ENCODE data around the gene ATXN10. TPM values are rescaled to one million over a fixed set of nuclear protein-coding genes. Genes with fewer than 3 reads are reported as not detected.

ATXN10 gene
- total and polyA plus RNA-seq, 10 of the 15 experiments (the other 5 are each of a cell fraction or from before 2014, with no cell fraction given): 29.2 to 249 (median 146) TPM

DNA sequence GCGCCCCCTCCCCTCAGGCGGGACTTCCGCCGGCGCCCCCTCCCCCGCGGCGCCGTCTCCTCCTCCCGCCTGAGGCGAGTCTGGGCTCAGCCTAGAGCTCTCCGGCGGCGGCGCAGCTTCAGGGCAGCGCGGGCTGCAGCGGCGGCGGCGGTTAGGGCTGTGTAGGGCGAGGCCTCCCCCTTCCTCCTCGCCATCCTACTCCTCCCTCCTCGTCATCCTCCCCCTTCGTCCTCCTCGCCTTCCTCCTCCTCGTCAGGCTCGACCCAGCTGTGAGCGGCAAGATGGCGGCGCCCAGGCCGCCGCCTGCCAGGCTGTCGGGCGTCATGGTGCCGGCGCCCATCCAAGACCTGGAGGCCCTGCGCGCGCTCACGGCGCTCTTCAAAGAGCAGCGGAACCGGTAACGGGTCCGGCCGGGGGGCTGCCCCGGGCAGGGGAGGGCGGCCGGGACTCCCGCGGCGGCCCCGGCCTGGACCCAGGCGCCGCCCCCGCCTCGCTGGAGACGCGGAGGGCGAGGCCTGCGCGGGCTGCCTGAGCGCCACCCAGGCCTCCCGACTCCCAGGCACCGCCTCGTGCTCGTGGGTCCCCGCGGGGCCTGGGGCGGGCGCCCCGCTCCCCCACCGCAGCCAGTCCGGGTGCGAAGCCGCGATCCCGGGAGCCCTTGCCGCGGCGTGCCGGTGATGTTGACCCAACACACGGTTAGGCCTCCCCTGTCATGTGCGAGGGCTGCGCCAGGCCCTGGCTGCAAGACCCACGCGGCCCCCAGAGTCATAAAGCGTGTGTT is at the start of gene ATXN10 (continued):
- TF ChIP-seq SP1 (IDR thresholded peaks at IDR 0.05; ENCODE audit: low read depth, low read length) (no peak), MYC (IDR thresholded peaks at IDR 0.05; ENCODE audit: insufficient read depth, insufficient read length, insufficient replicate concordance, low read length, severe bottlenecking) (peak; percentile 84), E2F8 (IDR thresholded peaks at IDR 0.05; ENCODE audit: low read depth, partially characterized antibody) (no peak), BACH1 (IDR thresholded peaks at IDR 0.05; ENCODE audit: borderline replicate concordance) (0 out of 2 replicates have a peak, but pooled peaks have one; percentile 60), MXI1 (IDR thresholded peaks at IDR 0.05; ENCODE audit: low read depth, low read length) (peak; percentile 85; the same call in 1 of the 2 replicates), LARP7 (IDR thresholded peaks at IDR 0.05) (peak; percentile 92), IKZF1 (conservative IDR thresholded peaks at IDR 0.05) (peak; percentile 85), GABPA (IDR thresholded peaks at IDR 0.05; ENCODE audit: low read depth) (peak; percentile 87), ZNF207 (IDR thresholded peaks at IDR 0.05; ENCODE audit: borderline replicate concordance) (peak; percentile 83), GATAD2B (conservative IDR thresholded peaks at IDR 0.05; ENCODE audit: low read depth) (peak; percentile 93), STAT3 (IDR thresholded peaks at IDR 0.05; ENCODE audit: low read depth, low read length) (no peak), ZSCAN29 (IDR thresholded peaks at IDR 0.05) (peak; percentile 9; the same call in 1 of the 2 replicates), MTA3 (IDR thresholded peaks at IDR 0.05; ENCODE audit: borderline replicate concordance, low read length) (no peak), NR2F1 (conservative IDR thresholded peaks at IDR 0.05) (peak; percentile 60), SMC3 (IDR thresholded peaks at IDR 0.05; ENCODE audit: borderline replicate concordance, low read length) (no peak), ASH2L (IDR thresholded peaks at IDR 0.05; ENCODE audit: borderline replicate concordance, low read depth) (peak; percentile 54; the same call in 1 of the 2 replicates), TCF12 (IDR thresholded peaks at IDR 0.05; ENCODE audit: low read depth, low read length) (0 out of 2 replicates have a peak, but pooled peaks have one; percentile 15), KLF5 (IDR thresholded peaks at IDR 0.05; ENCODE audit: partially characterized antibody) (peak; percentile 19), SMARCA5 (IDR thresholded peaks at IDR 0.05) (0 out of 2 replicates have a peak, but pooled peaks have one; percentile 79), EGR1 (IDR thresholded peaks at IDR 0.05; ENCODE audit: borderline replicate concordance in 1 of 2, low read depth in 2 of 2, low read length in 2 of 2) (peak in 1 of 2 experiments; percentile 81; a peak in 2 of 3 replicates), RB1 (IDR thresholded peaks at IDR 0.05; ENCODE audit: borderline replicate concordance) (peak; percentile 68; the same call in 1 of the 2 replicates), RCOR1 (conservative IDR thresholded peaks at IDR 0.05; ENCODE audit: low read depth, low read length) (no peak), YY1 (IDR thresholded peaks at IDR 0.05; ENCODE audit: low read depth, low read length) (peak; percentile 97), DPF2 (IDR thresholded peaks at IDR 0.05) (peak; percentile 72), POLR2A (IDR thresholded peaks at IDR 0.05; ENCODE audit: low read depth, low read length) (peak; percentile 77), EED (IDR thresholded peaks at IDR 0.05; ENCODE audit: low read depth) (no peak)
- TF ChIP-seq, protein P1, sequence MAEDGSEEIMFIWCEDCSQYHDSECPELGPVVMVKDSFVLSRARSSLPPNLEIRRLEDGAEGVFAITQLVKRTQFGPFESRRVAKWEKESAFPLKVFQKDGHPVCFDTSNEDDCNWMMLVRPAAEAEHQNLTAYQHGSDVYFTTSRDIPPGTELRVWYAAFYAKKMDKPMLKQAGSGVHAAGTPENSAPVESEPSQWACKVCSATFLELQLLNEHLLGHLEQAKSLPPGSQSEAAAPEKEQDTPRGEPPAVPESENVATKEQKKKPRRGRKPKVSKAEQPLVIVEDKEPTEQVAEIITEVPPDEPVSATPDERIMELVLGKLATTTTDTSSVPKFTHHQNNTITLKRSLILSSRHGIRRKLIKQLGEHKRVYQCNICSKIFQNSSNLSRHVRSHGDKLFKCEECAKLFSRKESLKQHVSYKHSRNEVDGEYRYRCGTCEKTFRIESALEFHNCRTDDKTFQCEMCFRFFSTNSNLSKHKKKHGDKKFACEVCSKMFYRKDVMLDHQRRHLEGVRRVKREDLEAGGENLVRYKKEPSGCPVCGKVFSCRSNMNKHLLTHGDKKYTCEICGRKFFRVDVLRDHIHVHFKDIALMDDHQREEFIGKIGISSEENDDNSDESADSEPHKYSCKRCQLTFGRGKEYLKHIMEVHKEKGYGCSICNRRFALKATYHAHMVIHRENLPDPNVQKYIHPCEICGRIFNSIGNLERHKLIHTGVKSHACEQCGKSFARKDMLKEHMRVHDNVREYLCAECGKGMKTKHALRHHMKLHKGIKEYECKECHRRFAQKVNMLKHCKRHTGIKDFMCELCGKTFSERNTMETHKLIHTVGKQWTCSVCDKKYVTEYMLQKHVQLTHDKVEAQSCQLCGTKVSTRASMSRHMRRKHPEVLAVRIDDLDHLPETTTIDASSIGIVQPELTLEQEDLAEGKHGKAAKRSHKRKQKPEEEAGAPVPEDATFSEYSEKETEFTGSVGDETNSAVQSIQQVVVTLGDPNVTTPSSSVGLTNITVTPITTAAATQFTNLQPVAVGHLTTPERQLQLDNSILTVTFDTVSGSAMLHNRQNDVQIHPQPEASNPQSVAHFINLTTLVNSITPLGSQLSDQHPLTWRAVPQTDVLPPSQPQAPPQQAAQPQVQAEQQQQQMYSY (CRISPR knock-in tag; IDR thresholded peaks at IDR 0.05): no peak

Measured in GM12878 (cell line).